ENCODE results near the gene PRADC1.

DNA sequence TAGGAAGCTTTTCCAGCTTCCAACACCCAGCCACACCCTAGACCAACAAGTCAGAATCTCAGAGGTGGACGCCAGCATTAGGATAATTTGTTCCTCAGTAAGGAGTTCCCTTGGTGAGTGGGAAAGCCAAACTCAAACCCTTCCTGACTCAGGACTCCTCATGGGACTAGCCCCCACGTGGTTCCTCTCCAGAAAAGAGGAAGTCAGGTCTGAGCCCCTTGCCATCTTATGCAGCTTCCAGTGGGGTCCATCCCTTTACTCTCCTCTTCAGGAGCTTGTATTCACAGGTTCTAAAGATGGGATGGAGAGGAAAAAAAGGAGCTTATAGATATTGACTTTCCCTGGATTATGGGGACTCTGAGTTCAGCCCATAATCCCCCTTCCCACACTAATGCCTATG lies 45.5 kb downstream of the PRADC1 start:
- TF ChIP-seq TAF1 (IDR thresholded peaks at IDR 0.05; ENCODE audit: borderline replicate concordance, low read depth, low read length) (no peak), POLR2A (IDR thresholded peaks at IDR 0.05; ENCODE audit: low read depth, low read length) (no peak), POLR2AphosphoS5 (IDR thresholded peaks at IDR 0.05; ENCODE audit: low read depth, low read length) (no peak)

Measured in GM12892 (cell line).